Germinal center (tissue), 1 donor: ENCODE results near the gene NHLH1.

Experiments used
- DNase-seq: peaks from one replicate; pipeline ENCODE4 v3.0.0; 2012; ENCODE audit warnings: mixed read lengths, low spot score

NHLH1 gene

DNA sequence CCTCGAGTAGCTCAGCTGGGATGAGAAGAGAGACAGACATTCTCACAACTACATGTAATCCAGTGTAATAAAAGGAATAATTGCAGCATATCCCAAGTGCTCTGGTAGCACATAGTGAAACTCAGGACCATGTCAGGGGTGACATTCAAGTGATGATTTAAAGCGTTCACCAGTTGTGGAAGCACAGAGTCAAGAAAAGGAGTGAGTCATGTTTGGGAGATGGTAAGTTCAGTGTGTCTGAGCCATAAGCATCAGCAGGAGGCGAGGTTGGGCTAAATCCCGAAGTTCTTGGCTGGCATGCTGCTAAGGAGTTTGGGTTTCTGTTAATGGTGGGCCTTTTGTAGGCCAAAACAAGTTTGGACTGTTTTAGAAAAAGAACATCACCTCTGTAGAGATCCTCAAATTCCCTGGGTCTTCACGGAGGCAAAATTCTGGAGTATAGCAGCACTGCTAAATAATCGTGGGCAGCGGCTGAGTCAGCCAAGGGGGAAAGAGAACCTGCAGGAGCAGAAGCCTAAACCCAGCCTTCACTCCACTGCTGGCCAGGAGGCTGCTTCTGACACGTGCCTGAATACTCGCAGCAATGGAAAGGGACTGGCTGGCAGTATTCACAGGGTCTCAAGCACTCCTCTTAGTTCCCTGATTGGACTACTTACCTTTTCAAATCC is 7.2 kb upstream of the NHLH1 start:
- DNase-seq, result no peak

DNA sequence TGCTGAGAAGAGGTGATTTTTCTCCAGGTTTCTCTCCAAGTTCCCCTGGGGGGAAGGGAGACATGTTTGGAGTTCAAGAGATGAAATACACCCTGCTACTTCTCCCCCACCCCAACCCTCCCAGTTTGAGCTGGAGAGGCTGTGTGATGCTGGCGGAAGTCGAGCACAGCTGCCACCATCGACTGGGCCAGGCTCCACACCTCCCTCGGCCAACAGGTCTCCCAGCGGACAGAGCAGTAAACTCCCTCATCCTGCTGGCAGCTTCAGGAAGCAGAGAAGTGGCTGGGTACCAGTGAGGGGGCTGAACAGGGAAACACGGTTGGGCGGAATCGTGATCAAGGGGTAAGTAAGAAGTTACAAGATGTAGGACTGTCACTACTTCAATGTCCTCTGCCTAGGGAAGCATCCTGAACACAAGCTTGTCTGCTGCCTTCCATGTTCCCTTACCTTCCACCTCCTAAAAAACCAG is 6.6 kb upstream of the NHLH1 start:
- no peak for DNase-seq

DNA sequence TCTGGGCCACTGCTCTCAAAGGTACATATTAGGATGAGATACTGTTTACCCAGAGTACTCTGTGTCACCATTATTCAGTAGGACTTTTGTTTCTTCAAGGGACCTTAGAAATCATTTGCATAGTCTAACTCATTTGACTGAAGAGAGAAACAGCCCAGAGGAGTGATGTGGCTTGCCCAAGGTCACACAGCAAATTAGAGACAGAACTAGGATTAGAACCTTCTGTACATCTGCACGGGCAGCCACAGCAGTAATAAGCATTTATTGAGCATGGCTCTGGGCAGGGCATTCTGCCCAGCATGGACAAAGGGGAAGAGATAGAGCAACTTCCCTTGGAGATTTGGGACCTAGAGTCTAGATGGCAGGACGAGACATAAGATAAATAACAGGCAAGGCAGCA is 5.7 kb upstream of the NHLH1 start:
- DNase-seq, result no peak

DNA sequence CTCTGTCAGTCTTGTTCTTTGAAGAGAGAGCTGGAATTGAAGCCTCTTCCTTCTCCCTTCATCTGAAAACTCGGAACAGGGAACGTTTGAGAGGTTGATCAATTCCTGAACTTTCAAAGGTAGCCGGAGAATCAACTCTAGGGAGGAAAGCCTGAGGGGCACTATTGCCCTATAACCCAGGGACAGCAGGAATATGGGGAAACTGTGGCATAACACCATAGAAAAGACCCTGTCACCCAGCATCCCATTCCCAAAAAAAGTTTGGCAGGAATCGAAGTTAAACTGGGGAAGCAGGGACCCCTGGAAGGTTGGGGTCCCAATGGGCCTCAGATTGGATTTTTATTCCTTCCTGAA is 5.1 kb upstream of the NHLH1 start:
- no peak for DNase-seq

DNA sequence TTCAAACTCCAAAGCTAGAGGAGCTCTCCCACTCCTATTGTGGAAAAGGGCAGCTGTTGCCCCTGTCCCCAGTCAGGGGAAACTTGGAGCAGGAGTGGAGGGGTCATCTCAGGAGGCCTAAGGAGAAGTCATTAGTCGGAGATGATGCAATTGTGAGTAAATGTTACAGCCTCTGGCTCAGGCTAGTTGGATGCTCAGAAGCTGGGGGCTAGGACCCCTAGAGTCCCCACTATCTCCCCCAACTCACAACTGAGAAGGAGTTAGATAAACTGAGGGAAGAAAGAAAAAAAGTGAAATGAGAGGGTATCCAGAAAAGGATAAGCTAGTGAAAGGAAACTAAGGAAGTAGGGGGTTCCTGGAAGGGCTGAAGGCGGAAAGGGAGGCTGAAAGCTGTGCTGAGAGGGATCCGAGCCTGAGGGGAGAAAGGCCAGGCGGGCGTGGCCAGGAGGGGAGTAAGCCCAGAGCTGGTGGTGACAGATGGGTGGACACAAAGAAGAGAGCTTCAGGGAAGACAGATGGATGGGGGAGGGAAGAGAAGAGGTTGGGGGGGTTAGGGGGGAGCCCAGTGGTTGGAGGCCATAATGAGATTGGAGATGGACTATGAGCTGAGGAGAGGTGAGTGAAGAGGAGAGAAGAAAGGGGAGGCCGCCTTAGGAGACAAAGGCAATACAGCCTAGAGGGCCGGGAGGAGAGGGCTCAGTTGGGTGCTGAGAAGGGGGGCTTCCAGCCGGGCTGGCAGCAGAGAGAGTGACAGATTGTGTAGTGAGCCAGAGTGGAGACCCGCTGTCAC is 4.5 kb upstream of the NHLH1 start:
- no peak for DNase-seq

DNA sequence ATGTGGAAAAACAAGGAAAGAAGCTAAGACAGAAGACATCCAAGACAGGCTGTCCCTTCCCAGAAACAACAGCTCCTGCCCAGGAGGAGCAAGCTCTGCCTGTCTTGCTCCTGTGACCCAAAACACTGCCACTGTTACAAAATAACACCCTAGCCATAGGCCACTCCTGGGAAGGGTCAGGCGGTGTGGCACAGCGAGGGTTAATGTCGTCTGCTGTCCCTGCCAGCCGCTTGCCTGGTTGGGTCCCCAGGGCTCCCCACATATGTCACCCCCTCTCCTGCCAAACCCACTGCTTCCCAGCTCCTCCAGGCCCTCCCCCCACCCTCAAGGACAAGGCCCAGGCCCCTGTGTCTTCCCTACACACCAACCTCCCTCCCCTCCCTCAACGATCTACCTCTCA is 3.9 kb upstream of the NHLH1 start:
- DNase-seq, result no peak

DNA sequence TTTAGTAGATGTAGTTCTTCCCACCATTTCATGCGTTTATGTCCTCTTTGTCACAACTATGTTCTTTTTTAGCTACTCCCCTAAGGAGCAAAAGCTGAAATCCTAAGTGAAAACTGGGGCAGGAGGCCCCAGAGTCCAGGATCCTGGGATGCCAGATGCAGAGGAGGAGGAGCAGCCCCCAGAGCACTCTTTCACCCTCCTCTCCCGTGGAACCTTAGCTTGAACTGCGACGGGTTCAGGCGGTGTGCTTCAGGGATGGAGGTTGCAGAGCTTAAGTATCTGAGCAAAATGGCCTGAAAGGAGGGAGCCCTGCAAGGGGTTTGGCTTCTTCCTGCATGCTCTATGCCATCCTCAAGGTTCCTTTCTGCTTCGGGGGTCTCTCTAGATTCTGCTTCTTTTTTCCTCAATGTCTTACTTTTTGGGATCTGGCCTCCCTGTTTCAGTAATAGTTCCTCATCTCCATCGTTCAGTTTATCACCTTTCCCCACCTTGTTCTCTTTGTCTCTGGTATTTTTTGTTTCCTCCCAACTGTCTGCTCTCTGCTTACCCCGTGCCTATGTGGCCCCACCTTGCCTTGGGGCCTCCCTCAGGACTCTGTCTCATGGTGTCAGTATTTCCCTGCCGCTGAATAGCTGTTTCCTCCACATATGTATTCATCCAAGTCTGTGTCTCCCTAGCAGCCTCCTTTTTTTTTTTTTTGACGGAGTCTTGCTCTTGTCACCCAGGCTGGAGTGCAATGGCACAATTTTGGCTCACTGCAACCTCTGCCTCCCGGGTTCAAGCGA is 2.7 kb upstream of the NHLH1 start:
- DNase-seq, result no peak

DNA sequence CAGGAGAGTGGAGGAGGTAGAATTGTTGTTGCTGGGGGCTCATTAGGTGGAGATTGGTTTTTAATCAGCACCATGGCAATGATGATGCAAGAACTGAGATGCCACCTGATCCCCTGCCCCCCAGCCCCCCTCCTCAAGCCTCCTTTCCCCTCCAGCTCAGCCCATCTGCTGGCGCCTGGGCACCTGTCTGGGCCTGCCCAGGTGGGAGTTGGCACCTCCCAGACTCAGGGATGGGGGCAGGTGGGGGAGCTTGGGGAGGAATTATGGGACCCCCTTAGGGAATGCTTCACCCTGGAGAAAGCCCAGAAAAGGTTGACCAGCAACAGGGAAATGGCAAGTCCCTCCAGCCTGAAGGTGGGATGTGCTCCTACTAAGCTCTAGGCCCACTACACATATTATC is 1.5 kb upstream of the NHLH1 start:
- no peak for DNase-seq

DNA sequence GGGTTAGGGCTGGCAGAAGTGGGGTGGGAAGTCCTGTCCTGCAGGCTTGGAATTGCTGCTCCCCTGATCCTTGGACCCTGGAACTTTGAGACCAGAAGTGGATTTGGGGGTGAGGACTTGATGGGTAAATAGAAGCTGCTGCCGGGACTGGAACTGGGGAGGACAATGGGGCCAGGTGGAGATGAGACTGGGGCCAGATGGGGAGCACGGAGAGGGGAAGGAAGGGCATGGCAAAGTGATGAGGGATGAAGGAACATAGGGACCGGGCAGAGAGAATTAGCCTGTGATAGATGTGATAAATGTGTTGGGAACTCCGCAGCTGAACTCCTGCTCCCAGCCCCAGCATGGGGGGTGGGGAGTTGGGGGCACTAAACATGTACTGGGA is 637 bp downstream of the NHLH1 start:
- DNase-seq, result no peak

DNA sequence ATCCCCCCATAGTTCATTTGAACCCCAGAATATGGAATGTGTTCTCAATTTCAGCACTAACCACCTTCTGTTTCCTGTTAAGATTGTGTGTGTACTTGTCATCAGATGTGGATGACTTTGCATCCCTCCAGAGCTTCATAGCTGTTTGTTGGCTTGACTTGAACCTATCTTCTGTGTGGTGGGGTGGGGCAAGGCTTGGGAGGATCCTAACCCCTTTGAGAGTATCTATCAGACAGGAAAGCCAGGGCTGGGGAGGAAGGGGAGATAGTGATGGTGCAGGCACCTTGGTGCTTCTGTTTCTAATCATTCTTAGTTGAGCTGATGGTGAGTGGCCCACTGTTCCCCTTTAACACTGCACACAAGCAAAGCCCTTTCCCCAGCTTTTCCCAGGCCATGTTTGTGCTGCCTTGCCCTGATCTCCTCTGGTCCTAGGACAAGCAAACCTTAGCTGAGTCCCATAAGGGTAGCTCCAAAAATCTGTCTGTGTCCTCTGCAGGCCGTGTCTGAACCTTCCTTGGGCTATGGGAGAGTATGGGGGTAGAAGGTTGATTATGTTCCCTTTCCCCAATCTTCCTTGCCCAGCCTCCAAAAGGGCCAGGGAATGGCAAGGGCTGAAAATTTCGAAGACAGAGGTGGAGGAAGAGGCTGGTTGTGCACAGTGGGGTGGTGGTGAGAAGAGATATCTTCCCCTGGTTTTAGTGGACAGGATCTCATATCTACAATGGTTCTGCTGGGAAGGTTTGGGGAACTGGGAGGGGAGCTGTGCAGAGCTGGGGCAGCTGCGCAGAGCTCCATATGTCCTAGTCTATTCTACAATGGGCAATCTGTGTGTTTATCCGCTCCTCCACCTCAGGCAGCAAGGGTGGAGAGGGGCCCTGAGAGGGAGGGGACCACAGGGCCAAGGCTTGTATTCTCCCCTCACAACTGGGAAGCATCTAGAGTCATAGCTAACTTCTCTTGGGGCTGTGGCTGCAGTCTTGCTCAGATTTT is 1.4 kb downstream of the NHLH1 start:
- DNase-seq, result no peak

DNA sequence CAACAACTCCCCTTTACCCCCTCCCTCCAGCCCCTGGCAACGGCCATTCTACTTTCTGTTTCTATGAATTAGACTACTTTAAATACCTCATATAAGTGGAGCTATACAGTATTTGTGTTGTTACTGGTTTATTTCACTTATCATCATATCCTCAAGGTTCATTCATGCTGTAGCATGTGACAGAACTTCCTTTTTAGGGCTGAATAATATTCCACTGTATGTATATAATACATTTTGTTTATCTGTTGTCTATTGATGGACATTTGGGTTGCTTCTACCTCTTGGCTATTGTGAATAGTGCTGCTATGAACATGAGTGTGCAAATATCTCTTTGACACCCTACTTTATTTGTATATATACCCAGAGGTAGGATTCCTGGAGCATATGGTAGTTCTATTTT is 2.2 kb downstream of the NHLH1 start:
- DNase-seq, result no peak

DNA sequence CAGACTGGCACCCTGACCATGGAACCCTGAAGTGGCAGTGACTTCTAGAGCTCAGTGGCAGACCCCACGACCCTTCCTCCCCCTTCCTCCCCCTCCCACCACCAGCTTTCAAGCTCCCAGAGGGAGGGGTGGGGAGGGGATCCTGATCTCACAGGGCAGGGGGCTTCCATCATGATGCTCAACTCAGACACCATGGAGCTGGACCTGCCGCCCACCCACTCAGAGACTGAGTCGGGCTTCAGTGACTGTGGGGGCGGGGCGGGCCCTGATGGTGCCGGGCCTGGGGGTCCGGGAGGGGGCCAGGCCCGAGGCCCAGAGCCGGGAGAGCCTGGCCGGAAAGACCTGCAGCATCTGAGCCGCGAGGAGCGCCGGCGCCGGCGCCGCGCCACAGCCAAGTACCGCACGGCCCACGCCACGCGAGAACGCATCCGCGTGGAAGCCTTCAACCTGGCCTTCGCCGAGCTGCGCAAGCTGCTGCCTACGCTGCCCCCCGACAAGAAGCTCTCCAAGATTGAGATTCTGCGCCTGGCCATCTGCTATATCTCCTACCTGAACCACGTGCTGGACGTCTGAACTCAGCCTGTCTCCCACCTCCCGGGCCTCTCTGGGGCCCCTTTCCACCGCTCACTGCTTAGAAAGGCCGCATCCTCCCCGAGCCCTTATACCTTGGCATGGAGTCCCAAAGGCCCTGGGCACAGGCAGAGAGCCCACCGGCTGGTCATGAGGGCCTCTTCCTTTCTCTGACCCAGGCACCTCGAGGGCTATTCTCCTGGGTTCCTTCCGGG is 3.9 kb downstream of the NHLH1 start:
- no peak for DNase-seq

DNA sequence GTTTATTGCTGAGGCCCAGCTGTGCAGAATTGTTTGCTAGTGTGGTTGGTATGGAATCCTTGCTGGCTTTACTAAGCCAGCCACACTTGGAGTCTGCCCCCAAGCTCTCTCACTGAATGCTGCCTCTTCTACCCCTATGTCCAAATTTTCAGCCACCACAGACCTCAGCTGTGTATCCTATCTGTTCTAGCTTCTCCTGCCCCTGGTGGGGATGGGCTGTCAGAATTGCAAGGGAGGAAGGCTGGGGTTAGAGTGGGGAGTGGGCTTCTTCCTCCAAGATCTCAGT is 4.4 kb downstream of the NHLH1 start:
- DNase-seq, result no peak

DNA sequence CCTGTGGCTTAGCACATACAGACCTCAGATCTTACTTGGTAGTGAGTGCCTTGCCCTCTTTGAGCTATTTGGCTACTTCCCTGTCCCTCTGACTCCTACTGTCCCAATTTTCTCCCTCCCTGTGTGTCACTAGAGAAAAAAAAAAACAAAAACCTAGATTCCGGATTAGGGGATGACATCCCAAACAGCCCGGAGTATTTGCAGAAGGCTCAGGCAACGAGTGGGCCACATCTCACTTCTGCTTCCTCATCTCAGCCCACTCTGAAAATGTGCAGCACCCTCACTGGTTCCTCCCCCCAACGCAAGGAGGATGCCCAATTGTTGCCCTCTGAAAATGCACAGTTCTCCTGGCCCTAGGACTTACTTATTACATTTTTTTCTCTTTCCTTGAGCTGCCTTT is 4.9 kb downstream of the NHLH1 start:
- DNase-seq, result no peak

DNA sequence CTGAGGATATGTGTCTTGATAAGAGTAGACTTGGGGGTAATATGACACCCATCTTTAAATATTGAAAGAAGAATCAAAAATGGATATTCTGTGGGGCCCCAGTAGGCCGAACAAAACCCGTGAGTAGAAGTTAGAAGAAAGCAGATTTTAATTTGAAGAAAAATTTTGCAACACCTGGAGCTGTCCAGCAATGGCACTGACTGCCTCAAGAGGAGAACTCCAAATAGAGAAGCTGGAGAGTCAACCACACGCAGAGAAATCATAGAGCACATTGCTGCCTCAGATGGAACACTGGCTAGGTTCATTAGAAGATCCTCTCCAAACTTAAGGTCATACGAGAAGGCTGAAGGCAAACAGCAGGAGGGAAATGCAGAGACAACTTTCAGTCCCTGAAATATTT is 6.8 kb downstream of the NHLH1 start:
- no peak for DNase-seq

DNA sequence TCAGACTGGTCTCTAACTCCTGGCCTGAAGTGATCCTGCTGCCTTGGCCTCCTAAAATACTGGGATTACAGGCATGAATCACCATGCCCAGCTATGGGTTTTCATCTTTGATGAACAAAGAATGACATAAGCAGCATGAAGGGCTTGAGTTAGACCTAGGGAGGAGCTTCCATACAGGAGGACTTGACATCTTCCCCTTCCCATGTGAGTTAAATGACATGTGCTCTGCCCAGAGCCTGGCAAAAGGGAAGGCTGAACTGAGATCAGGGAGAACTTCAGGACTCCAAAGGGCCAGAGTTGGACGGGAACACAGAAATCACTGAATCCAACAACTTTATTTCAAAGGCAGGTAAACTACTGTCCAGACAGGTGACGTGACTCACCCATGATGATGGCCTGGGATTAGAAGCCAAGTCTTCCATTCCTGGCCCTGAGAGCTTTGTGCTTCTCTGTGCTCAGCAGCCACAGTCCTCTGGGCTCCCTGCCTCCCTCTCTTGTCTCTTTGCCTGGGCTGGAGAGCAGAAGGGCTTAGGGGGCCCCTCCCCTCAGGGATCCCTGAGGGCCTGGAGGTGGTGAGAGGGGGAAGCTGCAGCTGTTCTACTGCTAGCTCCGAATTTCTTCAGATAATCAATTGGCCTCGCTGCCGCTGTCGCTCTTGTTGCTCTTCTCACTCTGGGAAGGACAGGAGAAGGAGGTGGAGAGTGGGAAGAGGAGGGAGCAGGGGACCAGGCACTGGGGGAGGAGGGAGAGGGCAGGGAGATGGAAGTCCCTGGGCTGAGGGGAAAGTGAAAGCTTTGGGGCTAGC is 7.6 kb downstream of the NHLH1 start:
- DNase-seq, result no peak

DNA sequence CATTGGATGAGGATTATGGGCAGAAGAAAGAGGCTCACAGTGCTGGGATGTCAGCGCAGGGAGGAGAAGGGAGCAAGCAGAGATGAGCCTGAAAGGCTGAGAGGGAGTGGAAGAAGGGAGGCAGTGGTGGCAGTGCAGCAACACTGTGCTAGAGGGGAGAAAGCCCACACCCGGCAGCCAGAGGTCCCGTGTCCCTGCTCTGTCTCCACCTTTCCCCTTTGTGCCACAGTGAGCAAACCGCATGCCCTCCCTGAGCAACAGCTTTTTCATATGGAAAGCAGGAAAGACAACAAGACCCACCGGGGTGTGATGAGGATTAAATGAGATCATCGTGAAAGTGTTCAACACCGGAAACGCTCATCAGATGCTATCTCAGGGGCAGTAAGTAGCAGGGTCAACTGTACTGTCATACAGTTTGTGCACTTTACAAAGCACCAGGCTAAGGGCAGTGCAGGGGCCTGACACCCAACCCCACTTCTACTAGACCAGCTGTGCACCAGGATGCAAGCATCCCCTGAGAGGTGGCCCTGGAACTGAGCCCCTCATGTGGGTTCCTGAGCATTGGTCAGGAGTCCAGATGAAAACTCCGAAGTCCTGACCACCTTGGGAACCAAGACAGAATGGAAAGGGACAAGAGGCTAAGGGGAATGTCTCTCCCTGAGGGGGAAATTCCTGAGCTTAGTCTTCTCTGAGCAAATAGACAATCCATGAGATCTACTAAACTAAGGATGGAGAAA is 9.1 kb downstream of the NHLH1 start:
- no peak for DNase-seq

DNA sequence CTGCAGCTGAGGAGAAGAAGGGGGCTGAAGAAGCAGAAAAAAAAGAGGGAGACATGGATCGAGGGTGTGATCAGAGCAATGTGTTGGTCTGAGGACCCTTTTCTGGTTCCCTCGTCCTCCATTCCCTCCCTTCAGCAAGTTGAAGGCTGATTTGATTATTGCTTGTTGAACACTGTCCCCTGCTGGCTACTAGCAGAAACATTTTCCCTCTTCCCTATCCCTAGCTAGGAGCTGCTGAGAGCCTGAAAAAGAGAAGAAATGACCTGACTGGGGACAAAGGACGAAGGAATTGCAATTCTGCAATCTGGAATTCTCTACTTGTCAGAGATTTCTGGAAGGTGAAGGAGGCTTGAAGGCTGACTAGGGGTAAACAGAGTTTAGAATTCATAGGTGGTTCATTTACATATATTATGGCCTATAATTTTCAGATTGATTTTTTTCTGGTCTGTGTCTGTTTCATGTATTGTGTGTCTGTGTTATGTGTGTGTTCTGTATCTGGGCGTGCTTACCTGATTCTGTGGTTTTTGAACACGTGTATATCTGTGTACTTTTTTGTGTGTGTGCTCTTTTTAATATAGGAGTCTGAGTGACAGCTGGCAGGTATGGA is 9.8 kb downstream of the NHLH1 start:
- peak; percentile 65 for DNase-seq

DNA sequence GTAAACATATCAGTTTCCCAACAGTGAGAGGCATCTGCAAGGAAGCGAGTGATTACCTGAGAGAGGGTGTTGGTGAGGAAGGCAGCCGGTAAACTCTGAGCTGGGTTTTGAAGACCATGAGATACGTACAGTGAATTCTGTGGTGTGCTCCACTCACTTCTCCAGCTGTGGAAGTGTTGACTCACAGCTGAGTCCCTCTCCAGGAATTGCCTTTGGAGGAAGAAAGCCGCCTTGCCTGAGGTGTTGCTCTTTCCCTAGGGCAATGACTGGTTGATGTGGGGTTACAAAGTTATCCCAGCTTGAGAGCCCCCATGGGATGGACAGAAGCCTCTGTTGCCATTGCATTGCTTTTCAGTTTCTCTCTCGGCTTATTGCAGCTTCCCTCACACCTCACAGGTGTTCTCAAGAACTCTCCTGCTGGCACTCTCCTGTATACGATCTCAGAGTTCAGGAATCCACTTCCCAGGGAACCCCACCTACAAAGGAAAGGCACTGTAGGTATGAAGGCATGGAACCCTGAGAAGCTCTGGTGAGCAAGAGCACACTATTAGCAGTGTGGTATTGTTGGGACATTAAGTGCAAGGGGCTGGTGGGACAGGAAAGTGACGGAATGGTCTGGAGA is 10.8 kb downstream of the NHLH1 start:
- DNase-seq, result no peak
